Endothelial cell of umbilical vein (primary cell): ENCODE measurements around the gene HADHB. TPM values are rescaled to one million over a fixed set of nuclear protein-coding genes. Genes with fewer than 3 reads are reported as not detected.

ENCODE experiments used
- BruUV-seq: library from RNA; stranded (reverse); fragments of 400-500 nt; replicated peaks from 2 replicates; lab custom pipeline; 2021; lab: Mats Ljungman, UMichigan
- CTCF ChIA-PET: fragments of 300-600, 350-600 bp; sonication (Branson Sonifier 250); formaldehyde crosslinking; loops from one replicate; lab custom pipeline; 2021; ENCODE audit warnings: antibody characterized with exemption, inconsistent platforms; lab: Charles Lee
- POLR2A ChIA-PET: fragments of 300-600, 350-600 bp; sonication (Branson Sonifier 250); formaldehyde crosslinking; loops from one replicate; lab custom pipeline; 2021; ENCODE audit warnings: antibody characterized with exemption, inconsistent platforms; lab: Charles Lee
- DNase-seq: peaks from one replicate; pipeline ENCODE4 v3.0.0-alpha.2; 2011; ENCODE audit warnings: low read depth, low spot score
- FAIRE-seq: peaks from 2 replicates; lab custom pipeline; 2011; peaks lifted over from hg19 to GRCh38; lab: Jason Lieb, UNC
- H2AFZ ChIP-seq: 2 replicates; pipeline ENCODE4 v1.6.0; 2012; ENCODE audit warnings: low read depth, low read length, control low read depth, inconsistent platforms
- H3K27ac ChIP-seq: 2 replicates; pipeline ENCODE4 v1.5.1; 2011; ENCODE audit warnings: low read depth, mild to moderate bottlenecking, control low read depth, low read length, moderate library complexity; ENCODE audit not compliant: insufficient read depth
- H3K27me3 ChIP-seq, 2 experiments: 2 replicates each; pipeline versions ENCODE4 v1.6.0 to v1.6.1; 2011; ENCODE audit warnings: low read length in 2 of 2, mixed read lengths in 1 of 2; ENCODE audit not compliant: control insufficient read depth in 2 of 2, insufficient read depth in 2 of 2
- H3K36me3 ChIP-seq, 2 experiments: 2 replicates in 1 of 2; 3 replicates in 1 of 2; pipeline ENCODE4 v1.5.1; 2011; ENCODE audit warnings: low read length in 2 of 2, mild to moderate bottlenecking in 1 of 2, moderate library complexity in 1 of 2; ENCODE audit not compliant: control insufficient read depth in 2 of 2, insufficient read depth in 2 of 2; ENCODE audit errors: extremely low read depth in 1 of 2
- H3K4me1 ChIP-seq: 3 replicates; pipeline ENCODE4 v1.5.1; 2011; ENCODE audit warnings: mild to moderate bottlenecking, low read length; ENCODE audit not compliant: control insufficient read depth, insufficient read depth; ENCODE audit errors: extremely low read depth
- H3K4me2 ChIP-seq: 2 replicates; pipeline ENCODE4 v1.6.1; 2011; ENCODE audit warnings: low read length, control low read depth, mixed read lengths; ENCODE audit not compliant: insufficient read depth
- H3K4me3 ChIP-seq, 3 experiments: fragments of 200-600 bp in 1 of 3; sonication (generic), shearing (Covaris generic) in 1 of 3; replicated peaks in 1 of 3; 2 replicates each; pipeline ENCODE4 v1.5.1; 2011 to 2016; ENCODE audit warnings: control low read depth in 3 of 3, low read length in 3 of 3, mild to moderate bottlenecking in 2 of 3, inconsistent platforms in 1 of 3, low read depth in 1 of 3, moderate library complexity in 1 of 3; ENCODE audit not compliant: insufficient read depth in 1 of 3
- H3K79me2 ChIP-seq: 2 replicates; pipeline ENCODE4 v1.6.0; 2012; ENCODE audit warnings: low read length, inconsistent platforms; ENCODE audit not compliant: control insufficient read depth, insufficient read depth
- H3K9ac ChIP-seq: replicated peaks from 2 replicates; pipeline ENCODE3; 2011; ENCODE audit warnings: low read length, control low read depth; ENCODE audit not compliant: insufficient read depth; ENCODE audit errors: extremely low read depth
- H3K9me1 ChIP-seq: replicated peaks from 3 replicates; pipeline ENCODE4 v1.6.0; 2011; ENCODE audit warnings: mild to moderate bottlenecking, low read length; ENCODE audit not compliant: control insufficient read depth, insufficient read depth; ENCODE audit errors: extremely low read depth
- H3K9me3 ChIP-seq: replicated peaks from 2 replicates; pipeline ENCODE4 v1.5.1; 2012; ENCODE audit warnings: low read length, inconsistent platforms; ENCODE audit not compliant: control insufficient read depth, insufficient read depth
- H4K20me1 ChIP-seq: replicated peaks from 2 replicates; pipeline ENCODE3; 2011; ENCODE audit warnings: mild to moderate bottlenecking, low read length; ENCODE audit not compliant: control insufficient read depth, insufficient read depth; ENCODE audit errors: extremely low read depth
- EZH2 ChIP-seq: IDR thresholded peaks from 2 replicates; pipeline ENCODE4 v1.6.1; 2012; ENCODE audit warnings: borderline replicate concordance, low read depth, mild to moderate bottlenecking, moderate library complexity, low read length, inconsistent platforms; ENCODE audit not compliant: severe bottlenecking
- FOS ChIP-seq: IDR thresholded peaks from 2 replicates; pipeline ENCODE4 v1.6.1; 2011; ENCODE audit warnings: mild to moderate bottlenecking, low read length, moderate library complexity, borderline replicate concordance; ENCODE audit not compliant: insufficient read depth
- GATA2 ChIP-seq: IDR thresholded peaks from 2 replicates; pipeline ENCODE4 v1.7.0; 2011; ENCODE audit warnings: low read depth, mild to moderate bottlenecking, moderate library complexity, mixed read lengths, low read length; ENCODE audit not compliant: insufficient read length, insufficient read depth
- JUN ChIP-seq: IDR thresholded peaks from 2 replicates; pipeline ENCODE4 v1.6.1; 2011; ENCODE audit warnings: borderline replicate concordance, low read depth; ENCODE audit not compliant: insufficient read length, insufficient read depth
- MYC ChIP-seq: IDR thresholded peaks from one replicate; pipeline ENCODE4 v1.6.1; 2011; ENCODE audit warnings: mild to moderate bottlenecking, low read depth, low read length
- POLR2A ChIP-seq: IDR thresholded peaks from 2 replicates; pipeline ENCODE4 v1.6.1; 2012; ENCODE audit warnings: low read depth, mild to moderate bottlenecking, control low read depth, low read length
- POLR2AphosphoS5 ChIP-seq: IDR thresholded peaks from 2 replicates; pipeline ENCODE4 v1.6.1; 2012; ENCODE audit warnings: low read depth, mild to moderate bottlenecking, control low read depth, low read length, moderate library complexity; ENCODE audit not compliant: insufficient read depth
- dilution Hi-C: fragments of 300-500 bp; cut with MboI; formaldehyde crosslinking; loops from one replicate; pipeline ENCODE4 v1.15.0; 2019; ENCODE audit warnings: low sequenced_read_pairs; ENCODE audit not compliant: extremely low pct_ligation_motif_present
- intact Hi-C: fragments of 100-400 bp; cut with micrococcal nuclease; formaldehyde crosslinking; loops from one replicate; pipeline ENCODE4 v1.10.0; 2022
- polyA plus RNA-seq, 4 experiments: library from polyadenylated mRNA; depleted of rRNA in 3 of 4; stranded (reverse) in 3 of 4; unstranded in 1 of 4; fragments of >200 nt; gene quantifications; 2 replicates each; pipeline versions ENCODE4 v1.2.1 to v1.2.3, GENCODE V29; 2011 to 2012; ENCODE audit warnings: missing spikeins in 1 of 4
- total RNA-seq: library from RNA; stranded (reverse); gene quantifications from 2 replicates; pipeline ENCODE4 v1.2.3, GENCODE V29; 2021
- TF ChIP-seq, protein P1 (sequence below), 2 donors: IDR thresholded peaks; 1 replicate in 1 of 2; 2 replicates in 1 of 2; pipeline ENCODE4 v1.5.1; 2011; ENCODE audit warnings: low read length in 2 of 2, mild to moderate bottlenecking in 2 of 2, moderate library complexity in 2 of 2, control low read depth in 1 of 2, inconsistent platforms in 1 of 2, low read depth in 1 of 2; ENCODE audit not compliant: insufficient read depth in 1 of 2; ENCODE audit errors: extremely low read depth in 1 of 2
- TF ChIP-seq, protein P2 (sequence below): IDR thresholded peaks from 2 replicates; pipeline ENCODE4 v1.6.1; 2011; ENCODE audit not compliant: insufficient read depth, insufficient read length

HADHB gene
- total and polyA plus RNA-seq, 2 donors (not counting 3 experiments of a cell fraction or from before 2014, with no cell fraction given) = 92.9 to 100 TPM

DNA sequence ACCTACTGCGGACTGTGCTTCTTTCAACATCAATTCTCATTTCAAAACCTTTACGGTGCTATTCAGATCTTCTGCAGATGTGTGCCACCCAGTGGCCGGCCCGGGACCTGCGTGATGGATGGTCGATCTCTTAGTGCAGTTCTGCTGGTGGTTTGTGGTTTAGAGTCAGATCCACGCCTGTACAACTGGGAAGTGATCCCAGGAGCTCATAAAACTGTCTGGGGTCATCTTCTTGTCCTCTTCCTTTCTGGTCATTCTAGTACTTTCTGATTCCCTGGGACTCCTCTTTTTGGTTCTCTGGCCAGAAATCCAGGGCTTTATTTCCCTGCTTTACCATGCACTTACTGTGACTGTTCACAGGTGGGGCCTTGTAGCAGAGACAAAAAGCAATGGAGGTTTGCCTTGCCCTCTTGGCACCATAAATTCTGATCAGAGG, 85.4 kb downstream of the HADHB start:
- ChIA-PET CTCF (interaction anchor here (1.0 to 1.9 kb wide), 6 partner anchors 9 to 86 kb away, joined by 3 to 9 read pairs (median 4); no protein-coding TSS in a partner anchor), POLR2A (interaction anchor here (1.2 kb wide), 1 partner anchor 16 kb away, joined by 3 read pairs; the partner anchor contains the start of gene SELENOI)
- Histone ChIP-seq H3K4me2 (no peak overlapping the region), H2AFZ (no peak overlapping the region), H3K9ac (no peak overlapping the region), H3K4me3 (no peak overlapping the region), H3K79me2 (no peaks in the 10 kb centered on the region), H4K20me1 (no peaks in the 10 kb centered on the region), H3K27ac (no peak overlapping the region), H3K4me1 (no peaks in the 10 kb centered on the region), H3K27me3 (peaks cover 4 to 9% of the 10 kb centered on the region in 2 experiments), H3K9me1 (no peaks in the 10 kb centered on the region), H3K36me3 (no peaks in the 10 kb centered on the region), H3K9me3 (no peaks in the 10 kb centered on the region)
- BruUV-seq = no TSS peak
- FAIRE-seq = peak; percentile 87
- DNase-seq = peak; percentile 81
- TF ChIP-seq POLR2AphosphoS5 (no peak), MYC (no peak)
- TF ChIP-seq, protein P1, sequence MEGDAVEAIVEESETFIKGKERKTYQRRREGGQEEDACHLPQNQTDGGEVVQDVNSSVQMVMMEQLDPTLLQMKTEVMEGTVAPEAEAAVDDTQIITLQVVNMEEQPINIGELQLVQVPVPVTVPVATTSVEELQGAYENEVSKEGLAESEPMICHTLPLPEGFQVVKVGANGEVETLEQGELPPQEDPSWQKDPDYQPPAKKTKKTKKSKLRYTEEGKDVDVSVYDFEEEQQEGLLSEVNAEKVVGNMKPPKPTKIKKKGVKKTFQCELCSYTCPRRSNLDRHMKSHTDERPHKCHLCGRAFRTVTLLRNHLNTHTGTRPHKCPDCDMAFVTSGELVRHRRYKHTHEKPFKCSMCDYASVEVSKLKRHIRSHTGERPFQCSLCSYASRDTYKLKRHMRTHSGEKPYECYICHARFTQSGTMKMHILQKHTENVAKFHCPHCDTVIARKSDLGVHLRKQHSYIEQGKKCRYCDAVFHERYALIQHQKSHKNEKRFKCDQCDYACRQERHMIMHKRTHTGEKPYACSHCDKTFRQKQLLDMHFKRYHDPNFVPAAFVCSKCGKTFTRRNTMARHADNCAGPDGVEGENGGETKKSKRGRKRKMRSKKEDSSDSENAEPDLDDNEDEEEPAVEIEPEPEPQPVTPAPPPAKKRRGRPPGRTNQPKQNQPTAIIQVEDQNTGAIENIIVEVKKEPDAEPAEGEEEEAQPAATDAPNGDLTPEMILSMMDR (IDR thresholded peaks at IDR 0.05; ENCODE audit: extremely low read depth in 1 of 2, insufficient read depth in 1 of 2, low read depth in 1 of 2, low read length in 2 of 2) = peak; percentile 83 to 90
- dilution Hi-C loops = no loop called here
- intact Hi-C loops = loop anchor here (1.0 kb wide), 4 partner anchors 86 to 379 kb away; partner anchors contain the start of genes HADHA and HADHB

DNA sequence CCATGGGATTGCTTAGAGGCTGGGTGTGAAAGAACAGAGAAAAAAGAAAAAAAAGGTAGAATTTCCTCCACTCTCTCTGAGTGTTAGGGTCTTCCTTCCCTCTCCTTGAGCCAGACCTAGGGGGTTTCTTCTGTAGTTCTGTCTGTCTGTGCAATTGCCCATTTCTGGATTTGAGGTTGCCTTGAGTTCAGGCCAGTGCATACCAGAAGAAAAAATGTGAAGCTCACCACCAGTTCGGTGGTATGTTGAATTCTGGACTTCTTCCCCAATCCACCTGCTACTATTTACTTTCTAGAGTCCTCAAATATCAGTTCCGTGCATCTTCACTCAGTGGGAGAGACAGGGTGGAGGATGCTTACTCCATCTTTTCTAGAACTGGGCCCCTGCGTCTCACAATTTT, 85.9 kb downstream of the HADHB start:
- TF ChIP-seq, protein P2, sequence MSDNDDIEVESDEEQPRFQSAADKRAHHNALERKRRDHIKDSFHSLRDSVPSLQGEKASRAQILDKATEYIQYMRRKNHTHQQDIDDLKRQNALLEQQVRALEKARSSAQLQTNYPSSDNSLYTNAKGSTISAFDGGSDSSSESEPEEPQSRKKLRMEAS = no peak
- TF ChIP-seq FOS (no peak), GATA2 (no peak), JUN (no peak), POLR2A (no peak), POLR2AphosphoS5 (no peak), EZH2 (no peak), MYC (no peak)
- TF ChIP-seq, protein P1 (IDR thresholded peaks at IDR 0.05; ENCODE audit: extremely low read depth in 1 of 2, insufficient read depth in 1 of 2, low read depth in 1 of 2, low read length in 2 of 2) = no peak
- no peaks in the 10 kb centered on the region for H3K9me1 ChIP-seq
- dilution Hi-C loops = no loop called here
- H3K27me3 ChIP-seq = peaks cover 5 to 13% of the 10 kb centered on the region in 2 experiments
- H3K4me3 ChIP-seq = no peak overlapping the region
- H3K79me2 ChIP-seq = no peaks in the 10 kb centered on the region
- H3K9ac ChIP-seq = no peak overlapping the region
- H3K4me1 ChIP-seq = no peaks in the 10 kb centered on the region
- no peak overlapping the region for H3K4me2 ChIP-seq
- H4K20me1 ChIP-seq = no peaks in the 10 kb centered on the region
- no TSS peak for BruUV-seq
- H3K9me3 ChIP-seq = no peaks in the 10 kb centered on the region
- intact Hi-C loops = loop anchor here (1.0 kb wide), 4 partner anchors 86 to 379 kb away; partner anchors contain the start of genes HADHA and HADHB
- ChIA-PET POLR2A (interaction anchor here (1.2 kb wide), 1 partner anchor 15 kb away, joined by 3 read pairs; the partner anchor contains the start of gene SELENOI), CTCF (interaction anchor here (0.6 to 1.9 kb wide), 12 partner anchors 9 to 380 kb away, joined by 3 to 9 read pairs (median 4); no protein-coding TSS in a partner anchor)
- DNase-seq (no peak), FAIRE-seq (no peak)
- H3K27ac ChIP-seq = no peak overlapping the region
- H3K36me3 ChIP-seq = no peaks in the 10 kb centered on the region
- no peak overlapping the region for H2AFZ ChIP-seq
